Skin of body (tissue), 2 donors: Measurements from ENCODE around the gene BLOC1S3. TPM values are rescaled to one million over a fixed set of nuclear protein-coding genes. Genes with fewer than 3 reads are reported as not detected.

Experiments used
- DNase-seq: peaks from one replicate; lab custom pipeline; 2025; lab: John Stamatoyannopoulos, UW
- total RNA-seq: library from RNA; depleted of rRNA; stranded (reverse); fragments of >200 nt; gene quantifications from one replicate; pipeline ENCODE4 v1.2.3, GENCODE V29; 2014

Gene BLOC1S3, protein sequence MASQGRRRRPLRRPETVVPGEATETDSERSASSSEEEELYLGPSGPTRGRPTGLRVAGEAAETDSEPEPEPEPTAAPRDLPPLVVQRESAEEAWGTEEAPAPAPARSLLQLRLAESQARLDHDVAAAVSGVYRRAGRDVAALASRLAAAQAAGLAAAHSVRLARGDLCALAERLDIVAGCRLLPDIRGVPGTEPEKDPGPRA
- 3.1 TPM for total RNA-seq

DNA sequence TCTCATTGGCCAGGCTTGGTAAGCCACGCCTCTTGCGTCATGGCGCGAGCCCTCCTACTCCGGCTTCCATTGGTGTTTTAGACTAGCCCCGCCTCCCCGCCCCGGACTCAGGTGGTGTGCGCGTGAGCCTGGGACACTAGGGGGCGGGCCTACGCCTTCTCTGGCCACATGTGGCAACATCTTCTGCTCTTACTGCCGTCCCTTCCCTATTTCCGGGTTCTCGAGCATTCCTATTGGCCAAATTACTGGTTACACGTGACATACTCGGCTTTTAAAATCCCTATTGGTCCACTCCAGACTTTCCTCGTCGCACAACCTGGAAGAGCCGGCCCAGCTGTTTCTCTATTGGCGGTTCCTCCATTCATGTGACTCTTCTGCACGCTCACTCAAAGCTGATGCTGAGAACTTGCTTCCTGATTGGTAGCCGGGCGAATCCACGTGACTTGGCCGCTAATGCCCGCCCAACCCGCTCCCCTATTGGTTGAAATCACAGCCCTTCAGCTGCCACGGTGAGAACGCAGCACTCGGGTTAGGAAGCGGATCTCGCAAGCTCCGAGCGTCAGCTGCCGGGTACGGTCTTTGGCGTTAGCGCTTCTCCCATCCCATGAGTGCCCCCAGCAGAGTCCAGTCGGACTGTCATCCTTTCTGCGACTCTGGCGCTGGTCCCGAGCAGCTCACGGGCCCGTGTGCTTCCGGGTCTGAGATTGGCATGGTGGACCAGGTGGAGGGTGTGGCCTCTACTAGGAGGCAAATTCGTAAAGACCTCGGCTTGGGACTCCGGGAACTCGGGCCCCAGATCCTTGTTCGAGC is at the start of gene BLOC1S3:
Gene BLOC1S3, plus strand, starts transcription at position 523 of the 810 bp plus-strand sequence. CDS start 513 bp downstream, outside the sequence.
- peak; percentile 100 for DNase-seq

DNA sequence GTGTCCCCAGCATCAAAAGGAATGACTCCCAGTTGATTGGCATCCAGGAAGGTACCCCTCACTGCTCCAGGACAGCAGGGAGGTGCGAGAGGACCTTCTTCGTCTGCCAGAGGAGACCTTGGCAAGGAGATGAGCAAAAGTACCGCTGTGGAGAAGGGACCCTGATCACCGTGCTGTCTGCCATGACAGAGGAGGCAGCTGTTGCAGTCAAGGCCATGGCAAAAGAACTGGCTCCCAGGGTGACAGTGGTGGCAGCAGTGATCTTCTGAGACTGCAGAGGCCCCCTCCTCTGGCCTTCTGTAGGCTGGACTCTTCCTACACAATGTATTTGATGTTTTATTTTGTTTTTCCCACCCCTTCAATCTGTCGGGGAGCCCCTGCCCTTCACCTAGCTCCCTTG is 49.8 kb upstream of the BLOC1S3 start:
- DNase-seq, result no peak

- DNase-seq, result no peak
These were observed 48.3 kb upstream of the BLOC1S3 start for GRCh38 chr19:45130236-45130635.

DNA sequence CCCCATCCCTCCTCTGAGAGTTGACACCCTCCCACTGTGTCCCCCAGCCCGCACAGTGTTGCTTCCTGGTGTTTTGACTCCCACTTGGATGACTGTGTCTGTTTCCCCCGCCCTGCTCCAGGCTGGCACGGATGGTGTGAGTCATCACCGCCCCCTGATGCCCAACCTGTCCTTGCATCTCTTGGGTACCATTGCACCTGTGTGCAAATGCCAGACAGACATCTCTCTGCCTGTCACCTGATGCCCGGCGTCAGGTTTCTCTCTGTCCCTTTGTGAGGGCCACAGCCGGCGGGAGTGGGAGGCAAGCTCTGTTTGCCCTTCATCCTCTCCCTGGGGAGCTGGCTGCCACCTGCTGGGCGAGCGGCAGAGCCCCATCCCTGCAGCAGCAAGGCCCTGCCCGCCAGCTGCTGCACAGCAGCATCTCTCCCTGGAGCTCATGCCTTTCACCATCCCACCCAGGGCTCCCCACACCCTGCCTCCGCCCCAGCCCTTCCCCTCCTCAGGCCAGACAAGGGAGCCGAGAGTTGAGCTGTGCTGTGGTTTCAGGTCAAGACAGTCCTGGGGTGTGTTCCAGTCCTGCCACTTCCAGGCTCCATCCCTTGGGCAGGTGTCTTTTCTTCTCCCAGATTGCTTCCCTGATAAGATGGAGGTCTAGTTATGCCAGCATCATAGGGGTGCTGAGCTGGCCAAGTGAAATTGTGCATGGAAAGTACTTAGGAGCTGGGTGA is 47.5 kb upstream of the BLOC1S3 start:
- no peak for DNase-seq

DNA sequence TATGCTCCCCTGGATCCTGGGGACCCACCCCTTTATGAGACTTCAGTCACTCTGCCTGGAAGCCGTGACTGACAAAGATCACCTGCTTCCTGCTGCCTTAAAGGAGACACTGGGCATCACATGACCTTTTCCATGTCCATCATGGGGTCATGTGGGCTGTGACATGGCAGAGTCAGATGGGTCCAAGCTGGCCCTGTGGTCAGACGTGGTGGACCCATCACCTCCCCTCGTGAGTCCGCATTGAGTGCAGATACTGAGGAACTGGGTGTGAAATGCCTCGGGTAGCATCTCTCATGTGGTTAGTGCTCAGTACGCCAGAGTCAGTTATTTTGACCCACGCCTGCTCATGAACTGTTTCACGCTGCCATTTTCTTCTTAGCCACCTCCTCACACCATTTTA is 44.9 kb upstream of the BLOC1S3 start:
- no peak for DNase-seq

- no peak for DNase-seq
These were observed 43.3 kb upstream of the BLOC1S3 start for GRCh38 chr19:45135176-45135885.

GRCh38 chr19:45136507-45137178 is 41.9 kb upstream of the BLOC1S3 start:
- DNase-seq, result no peak

- DNase-seq, result no peak
These were observed 41.3 kb upstream of the BLOC1S3 start for GRCh38 chr19:45137179-45137761.

DNA sequence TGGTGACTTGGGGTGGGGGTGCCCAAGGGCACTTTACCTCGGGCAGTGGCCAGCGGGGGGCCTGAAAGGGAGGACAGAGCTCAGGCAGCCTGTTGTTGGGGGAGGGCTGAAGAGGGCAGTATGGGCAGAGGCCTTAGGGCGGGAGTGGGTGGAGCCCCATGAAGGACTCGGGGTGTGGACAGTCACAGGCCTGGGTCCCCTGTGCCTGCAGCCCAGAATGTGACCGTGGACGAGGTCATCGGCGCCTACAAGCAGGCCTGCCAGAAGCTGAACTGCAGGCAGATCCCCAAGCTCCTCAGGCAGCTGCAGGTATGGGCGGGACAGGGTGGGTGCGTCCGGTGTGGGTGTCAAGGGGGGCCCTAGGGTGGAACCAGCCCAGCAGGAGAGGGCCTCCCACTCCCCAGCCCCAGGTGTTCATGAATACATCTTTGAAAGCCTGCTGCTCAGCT is 40.3 kb upstream of the BLOC1S3 start:
- DNase-seq, result no peak

DNA sequence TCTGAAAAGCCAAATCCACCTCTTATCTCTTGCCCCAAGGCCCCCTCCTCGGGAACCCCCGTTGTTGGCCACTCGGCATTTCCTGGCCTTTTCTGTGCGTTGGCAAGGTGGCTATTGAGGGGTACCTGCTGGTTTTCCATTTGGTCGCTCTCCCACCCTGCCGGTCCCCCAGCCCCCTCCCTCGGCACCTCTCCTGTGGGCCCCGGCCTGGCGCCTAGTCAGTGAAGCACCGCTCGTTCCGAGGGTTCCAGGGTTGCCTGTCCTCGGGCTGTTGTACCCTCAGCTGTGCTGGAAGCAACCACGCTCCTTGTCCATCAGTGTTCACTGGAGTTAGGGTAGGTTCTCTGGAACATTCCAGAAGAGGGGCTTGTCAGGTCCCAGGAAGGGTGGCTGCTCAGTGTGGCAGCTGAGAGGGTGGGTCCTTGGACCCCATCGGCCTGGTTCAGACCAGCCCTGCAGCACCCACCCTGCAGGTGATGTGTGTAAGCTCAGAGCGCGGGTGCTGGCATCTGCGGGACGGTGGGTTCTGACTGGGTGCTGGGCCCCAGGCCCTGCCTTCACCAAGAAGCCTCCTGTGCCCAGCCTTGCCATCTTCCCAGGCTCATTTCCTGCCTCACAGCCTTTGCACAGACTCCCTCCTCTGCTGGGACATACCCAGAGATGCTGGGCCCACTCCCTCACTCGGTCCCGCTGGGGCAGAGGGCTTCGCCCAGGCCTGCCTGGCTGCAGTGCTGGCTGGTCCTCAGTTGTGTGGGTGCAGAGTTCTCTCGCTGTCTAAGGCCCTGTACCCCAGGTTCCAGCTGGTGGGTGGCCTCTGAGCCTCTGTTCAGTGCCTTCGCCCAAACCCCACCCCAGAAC is 39.1 kb upstream of the BLOC1S3 start:
- DNase-seq, result no peak

DNA sequence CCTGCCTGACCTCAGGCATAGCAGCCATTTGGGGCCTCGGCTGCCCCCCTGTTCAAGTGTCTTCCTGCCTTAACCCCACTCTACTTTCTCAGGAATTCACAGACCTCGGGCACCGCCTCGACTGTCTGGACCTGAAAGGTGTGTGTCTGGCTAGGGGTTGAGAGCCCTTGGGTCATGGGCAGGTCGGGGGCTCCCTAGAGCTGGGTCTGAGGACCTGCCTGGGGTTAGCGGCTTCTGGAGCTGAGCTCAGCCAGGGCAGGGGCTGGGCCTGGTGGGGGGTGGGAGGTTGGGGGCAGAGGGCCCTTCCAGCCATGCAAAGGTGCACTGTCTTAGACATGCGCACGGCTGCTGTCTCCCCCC is 38.5 kb upstream of the BLOC1S3 start:
- DNase-seq, result no peak

- DNase-seq, result no peak
These were observed 38.1 kb upstream of the BLOC1S3 start for GRCh38 chr19:45140533-45140932.

- DNase-seq, result no peak
These were observed 37.2 kb upstream of the BLOC1S3 start for GRCh38 chr19:45141203-45141900.

DNA sequence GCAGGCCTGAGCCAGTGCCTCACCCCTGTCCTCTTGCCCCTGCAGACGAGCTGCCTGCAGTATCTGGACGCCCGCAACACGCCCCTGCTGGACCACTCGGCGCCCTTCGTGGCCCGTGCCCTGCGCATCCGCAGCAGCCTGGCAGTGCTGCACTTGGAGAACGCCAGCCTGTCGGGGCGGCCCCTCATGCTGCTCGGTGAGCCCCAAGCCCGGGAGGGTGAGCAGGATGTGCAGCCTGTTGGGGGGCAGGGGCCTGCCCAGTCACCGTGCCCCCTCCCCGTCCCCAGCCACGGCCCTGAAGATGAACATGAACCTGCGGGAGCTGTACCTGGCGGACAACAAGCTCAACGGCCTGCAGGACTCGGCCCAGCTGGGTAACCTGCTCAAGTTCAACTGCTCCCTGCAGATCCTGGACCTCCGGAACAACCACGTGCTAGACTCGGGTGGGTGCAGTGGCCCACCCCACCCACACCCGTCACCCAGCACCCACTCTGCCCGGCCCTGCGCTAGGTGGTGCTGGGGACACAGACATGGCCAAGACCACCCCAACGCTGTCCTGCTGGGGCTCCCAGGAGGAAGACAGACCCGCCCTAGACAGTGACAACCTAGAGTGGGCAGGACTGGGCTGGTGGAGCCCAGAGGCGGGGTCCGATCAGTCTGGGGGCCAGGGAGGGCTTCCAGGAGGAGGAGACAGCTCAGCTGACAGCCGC is 36.4 kb upstream of the BLOC1S3 start:
- no peak for DNase-seq

DNA sequence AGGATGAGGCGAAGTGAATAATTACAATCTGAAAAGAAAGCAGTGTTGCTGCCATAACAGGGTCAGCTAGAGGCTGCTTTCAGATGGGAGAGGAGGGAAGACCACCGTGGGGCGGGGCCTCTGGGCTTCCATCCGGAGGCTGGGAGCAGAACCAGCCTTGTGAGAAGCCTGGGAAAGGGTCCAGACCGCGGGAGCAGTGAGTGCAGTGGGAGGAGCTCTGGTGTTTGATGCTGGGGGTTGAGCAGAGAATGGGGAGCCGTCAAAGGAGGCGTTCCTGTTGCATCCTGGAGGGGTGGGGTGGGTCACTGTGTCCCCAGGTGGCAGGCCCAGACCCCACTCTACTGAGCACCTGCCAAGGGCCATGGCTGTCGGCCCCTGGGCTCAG is 35.9 kb upstream of the BLOC1S3 start:
- no peak for DNase-seq

- no peak for DNase-seq
These were observed 33.9 kb upstream of the BLOC1S3 start for GRCh38 chr19:45144431-45145269.
